GM21723 (cell line): ENCODE results near the gene OLFM1.

Experiments
- ATAC-seq: cut with Tn5 transposase; IDR thresholded peaks from one replicate; pipeline ENCODE4 v1.9.1; 2021; ENCODE audit warnings: mild to moderate bottlenecking, moderate library complexity; ENCODE audit not compliant: unreplicated experiment

The OLFM1 gene

GRCh38 chr9:135088348-135088978 is 995 bp downstream of the OLFM1 start:
- no peak for ATAC-seq

GRCh38 chr9:135088979-135089847 is 1.7 kb downstream of the OLFM1 start:
- ATAC-seq, result no peak

DNA sequence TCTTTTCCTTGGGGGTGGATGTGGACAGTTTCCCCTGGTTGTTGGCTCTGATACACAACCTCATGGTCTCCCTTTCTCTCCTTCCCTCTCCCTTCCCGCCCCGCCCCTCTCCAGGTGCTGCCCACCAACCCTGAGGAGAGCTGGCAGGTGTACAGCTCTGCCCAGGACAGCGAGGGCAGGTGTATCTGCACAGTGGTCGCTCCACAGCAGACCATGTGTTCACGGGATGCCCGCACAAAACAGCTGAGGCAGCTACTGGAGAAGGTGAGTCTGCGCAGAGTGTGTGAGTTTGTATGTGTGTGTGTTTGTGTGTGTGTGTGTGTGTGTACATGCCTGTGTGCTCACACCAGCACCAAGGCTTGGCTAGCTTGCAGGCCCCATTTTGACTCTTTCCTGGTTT is 2.6 kb downstream of the OLFM1 start:
- no peak for ATAC-seq

GRCh38 chr9:135090547-135090946 is 3.1 kb downstream of the OLFM1 start:
- no peak for ATAC-seq

DNA sequence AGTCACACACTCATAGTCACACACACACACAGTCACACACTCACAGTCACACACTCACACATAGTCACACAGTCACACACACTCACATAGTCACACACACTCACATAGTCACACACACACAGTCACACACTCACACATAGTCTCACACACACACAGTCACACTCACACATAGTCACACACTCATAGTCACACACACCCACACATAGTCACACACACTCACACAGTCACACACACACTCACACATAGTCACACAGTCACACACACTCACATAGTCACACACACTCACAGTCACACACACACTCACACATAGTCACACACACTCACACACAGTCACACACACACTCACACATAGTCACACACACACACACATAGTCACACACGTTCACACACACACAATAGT is 4.1 kb downstream of the OLFM1 start:
- no peak for ATAC-seq

DNA sequence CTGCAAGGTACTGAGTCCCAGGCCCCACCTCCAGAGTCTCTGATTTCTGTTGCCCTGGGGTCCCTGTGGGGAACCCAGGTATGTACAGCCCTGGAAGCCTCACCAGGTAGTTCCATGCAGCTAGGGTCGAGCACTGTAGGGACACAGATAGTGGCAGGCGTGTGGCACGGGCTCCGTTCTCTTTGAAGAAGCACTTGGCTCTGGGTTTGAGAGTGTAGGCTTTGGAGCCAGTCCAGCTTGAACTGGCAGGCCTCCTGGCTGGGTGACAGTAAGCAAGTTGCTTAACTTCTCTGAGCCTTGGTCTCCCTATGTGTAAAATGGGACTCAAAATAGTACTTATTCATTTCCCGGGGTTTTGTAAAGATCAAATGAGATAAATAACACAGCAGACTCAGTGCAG is 5.6 kb downstream of the OLFM1 start:
- ATAC-seq, result no peak

DNA sequence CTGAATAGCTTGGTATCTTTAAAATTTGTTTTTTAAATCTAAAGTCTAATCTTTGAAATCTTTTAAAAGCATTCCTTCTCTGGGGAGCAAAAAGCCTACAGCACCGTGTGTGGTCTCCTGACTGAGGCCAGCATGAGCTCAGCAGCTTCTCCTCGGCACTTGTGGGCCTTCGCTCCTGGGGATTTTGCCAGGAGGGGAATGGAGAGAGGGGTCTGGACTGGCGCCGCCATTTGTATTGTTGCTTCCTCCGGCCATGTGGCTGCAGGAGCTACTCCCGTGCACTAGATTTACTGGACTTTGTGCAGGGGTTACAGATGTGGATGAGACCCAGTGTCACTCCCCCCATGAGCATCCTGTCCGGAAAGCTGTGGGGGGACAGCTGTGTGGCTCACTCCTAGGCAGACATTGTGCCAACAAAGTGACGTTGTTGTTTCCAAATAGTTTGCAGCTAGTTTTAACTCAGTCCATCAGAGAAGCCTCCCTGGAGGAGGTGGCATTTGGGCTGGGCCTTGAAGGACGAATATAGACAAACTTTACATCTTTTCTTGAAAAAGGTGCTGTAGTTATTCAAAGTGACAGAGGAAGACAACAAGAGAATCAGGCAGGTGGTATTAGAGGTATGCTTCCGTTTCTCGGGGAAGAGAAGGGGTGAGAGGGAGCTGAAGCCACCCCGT is 6.6 kb downstream of the OLFM1 start:
- ATAC-seq, result no peak

- ATAC-seq, result no peak
These were observed 8.3 kb downstream of the OLFM1 start for GRCh38 chr9:135095470-135096407.

DNA sequence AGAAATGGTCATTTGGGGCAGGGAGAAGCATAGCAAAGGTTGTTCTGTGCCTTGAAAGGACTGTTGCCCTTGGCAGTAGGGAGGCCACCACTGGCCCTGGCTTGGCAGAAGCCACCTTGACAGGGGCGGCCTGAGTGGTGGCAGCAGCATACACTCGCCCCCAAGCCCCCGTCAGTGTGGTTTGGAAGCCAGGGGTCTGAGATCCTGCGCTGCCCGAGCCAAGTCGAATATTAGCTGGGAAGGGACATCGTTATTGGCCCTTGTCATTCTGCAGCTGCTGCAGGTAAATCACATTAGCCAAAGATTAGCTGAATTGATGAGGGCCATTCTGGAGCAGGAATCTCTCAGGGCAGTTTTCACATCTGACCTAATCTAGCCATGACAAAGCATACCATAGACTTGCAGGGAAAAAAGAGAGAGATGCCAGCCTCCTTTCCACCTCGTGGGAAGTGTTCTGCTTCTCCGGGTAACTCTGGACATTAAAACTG is 9.0 kb downstream of the OLFM1 start:
- no peak for ATAC-seq

DNA sequence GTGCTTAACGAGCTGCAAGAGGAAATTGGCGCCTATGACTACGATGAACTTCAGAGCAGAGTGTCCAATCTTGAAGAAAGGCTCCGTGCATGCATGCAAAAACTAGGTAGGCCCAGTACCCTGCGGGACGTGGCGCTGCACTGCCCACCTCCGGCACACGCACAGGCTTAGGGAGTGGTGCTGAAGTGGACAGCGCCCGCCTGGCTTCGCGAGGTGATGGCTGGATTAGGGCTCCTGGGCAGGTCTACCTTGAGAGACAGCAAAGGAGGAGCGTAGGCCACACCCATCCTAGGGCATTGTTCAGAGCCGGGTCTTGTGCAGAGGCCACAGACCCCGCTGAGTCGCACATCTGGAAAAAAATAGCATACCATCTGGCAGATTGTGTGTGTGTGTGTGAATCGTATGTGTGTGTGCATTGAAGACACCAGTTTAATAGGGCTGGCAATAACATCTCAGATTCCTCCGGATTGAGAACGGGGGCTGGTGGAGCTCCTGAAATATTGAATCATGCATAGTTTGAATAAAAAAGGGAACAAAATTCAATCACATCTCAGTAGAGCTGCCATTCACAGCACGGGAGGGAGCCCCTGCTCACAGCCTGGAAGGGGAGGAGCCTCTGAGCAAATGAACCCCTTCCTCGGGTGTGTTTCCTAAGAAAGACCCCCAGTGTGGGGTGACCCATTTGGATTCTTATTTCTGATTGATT is 11.1 kb downstream of the OLFM1 start:
- ATAC-seq, result no peak

DNA sequence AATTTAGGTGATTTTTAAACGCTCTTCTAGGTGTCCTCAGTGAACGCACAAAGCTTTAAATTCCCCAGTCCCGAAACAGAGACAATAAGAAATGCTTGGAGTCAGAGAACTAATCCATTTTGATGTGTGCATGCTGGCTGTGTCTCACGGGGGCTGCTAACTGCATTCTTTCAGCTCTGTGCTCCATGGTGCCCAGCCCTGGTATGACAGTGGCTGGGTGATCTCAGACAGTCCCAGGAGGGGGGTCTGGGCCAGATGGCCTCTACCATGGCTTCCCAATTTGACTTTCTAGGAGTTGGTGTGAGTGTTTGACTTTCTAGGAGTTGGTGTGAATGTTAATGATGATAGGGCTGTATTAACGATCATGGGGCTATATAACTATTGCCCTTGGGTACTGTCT is 12.1 kb downstream of the OLFM1 start:
- no peak for ATAC-seq

DNA sequence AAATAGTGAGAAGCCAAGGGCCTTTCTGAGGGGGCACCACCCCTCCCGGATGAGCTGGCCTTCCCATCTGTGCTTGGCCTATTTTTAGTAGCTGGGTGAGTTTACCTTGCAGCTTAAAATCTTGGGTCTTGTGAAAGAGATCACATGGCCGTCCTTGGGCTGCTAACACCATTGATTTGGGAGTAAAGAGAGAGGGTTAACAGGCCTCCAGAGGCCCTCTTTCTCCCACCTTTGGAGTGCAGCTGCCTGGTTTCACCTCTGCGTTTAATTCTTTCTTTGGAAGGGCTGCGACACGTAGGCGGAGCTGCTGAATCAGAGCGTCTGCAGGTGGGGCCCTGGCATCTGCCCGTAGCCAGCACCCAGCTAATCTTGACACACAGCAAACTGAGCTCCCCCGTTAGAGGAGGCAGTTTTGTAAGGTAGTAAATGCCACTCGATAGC is 12.8 kb downstream of the OLFM1 start:
- no peak for ATAC-seq

DNA sequence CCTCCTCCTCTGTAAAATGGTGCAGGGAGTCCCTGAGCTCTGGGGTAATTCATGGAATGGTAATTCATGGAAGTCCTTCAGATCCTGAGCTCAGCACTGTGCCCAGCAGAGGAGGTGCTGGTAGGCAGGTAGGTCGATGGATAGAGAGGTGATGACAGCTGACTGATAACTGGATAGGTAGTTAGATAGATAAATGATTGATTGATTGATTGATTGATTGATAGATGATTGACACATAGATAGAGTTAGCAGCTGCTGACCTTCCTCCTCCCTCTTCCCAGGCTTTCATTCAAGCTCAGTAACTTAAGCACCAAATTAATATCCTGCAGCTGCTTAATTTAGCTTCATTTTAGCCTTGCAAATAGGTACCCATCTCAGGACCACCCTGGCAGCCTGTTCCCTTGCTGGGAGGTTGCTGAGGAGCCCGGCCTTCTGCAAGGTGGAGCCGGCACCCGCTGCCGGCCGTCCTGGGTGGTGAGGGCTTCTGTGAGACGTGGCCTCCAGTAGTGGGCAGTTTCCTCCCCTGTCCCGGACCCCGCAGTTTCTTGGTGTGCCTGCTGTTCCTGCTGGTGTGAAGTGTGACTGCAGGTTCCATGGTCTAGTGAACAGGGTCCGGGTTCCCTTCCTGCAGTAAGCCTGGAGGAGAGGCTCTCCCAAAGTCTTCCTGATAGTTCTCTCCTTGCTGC is 13.4 kb downstream of the OLFM1 start:
- no peak for ATAC-seq

- ATAC-seq, result no peak
These were observed 14.0 kb downstream of the OLFM1 start for GRCh38 chr9:135101486-135101885.

GRCh38 chr9:135101926-135102325 is 14.5 kb downstream of the OLFM1 start:
- ATAC-seq, result no peak

DNA sequence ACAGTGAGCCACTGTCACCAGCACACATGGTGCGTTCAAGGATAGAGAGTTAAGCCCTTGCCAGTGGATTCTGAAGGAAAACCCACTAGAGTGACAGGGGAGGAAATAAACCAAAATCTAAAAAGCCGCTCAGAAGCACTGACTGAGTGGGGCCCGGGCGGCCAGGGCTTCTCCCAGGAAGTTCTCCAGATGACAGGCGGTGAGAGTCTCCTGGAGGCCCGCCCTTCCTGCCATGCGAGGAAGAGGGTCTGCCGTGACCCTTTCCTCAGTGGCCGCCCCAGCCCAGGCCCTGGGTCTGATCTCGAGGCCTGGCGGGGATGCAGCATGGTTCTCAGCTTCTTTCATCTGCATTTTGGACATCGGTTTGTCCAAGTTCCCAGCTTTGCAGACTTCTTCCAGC is 14.9 kb downstream of the OLFM1 start:
- no peak for ATAC-seq

DNA sequence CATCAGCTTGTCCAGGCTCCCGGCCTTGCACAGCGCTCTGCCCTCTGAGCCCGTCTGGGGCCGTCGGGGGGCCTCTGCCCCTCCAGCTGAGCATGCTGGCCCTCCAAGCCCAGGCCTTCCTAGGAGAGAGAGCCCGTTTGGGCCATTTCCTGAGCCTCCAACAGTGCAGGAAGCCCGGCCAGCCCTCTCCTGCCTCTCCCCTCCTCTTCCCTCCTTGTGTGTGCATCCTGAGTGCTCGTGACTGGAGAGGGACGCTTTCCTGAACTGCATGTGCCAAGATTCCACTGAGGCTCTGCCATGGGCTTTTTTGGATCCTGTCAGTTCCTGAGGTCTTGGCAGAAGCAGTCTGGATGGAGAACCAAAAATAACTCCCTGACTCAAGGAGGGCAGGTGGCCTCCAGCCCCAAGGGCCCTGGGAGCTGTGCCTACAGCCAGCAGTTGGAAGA is 15.6 kb downstream of the OLFM1 start:
- no peak for ATAC-seq

GRCh38 chr9:135103931-135104639 is 16.6 kb downstream of the OLFM1 start:
- ATAC-seq, result no peak

DNA sequence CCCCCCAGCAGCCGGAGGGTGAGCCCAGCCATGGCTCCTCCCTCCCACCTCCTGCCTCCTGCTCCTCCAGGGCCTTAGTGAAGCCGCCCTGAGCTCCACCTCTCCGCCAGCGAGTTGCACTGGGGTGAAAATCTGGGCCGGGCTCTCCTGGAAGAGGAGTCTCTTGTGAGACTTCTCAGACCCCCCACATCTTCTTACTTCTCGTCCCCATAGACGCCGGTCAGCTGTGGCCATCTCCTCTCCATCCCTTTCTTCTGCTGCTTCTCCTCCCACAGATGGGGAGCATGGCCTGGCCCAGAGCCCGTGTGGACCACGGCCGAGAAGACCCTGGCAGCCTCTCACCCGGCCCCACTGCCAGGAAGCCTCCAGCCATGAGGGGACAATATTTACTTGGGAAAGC is 17.3 kb downstream of the OLFM1 start:
- ATAC-seq, result no peak
